ENCODE data around the gene SF3B6.

GRCh38 chr2:24017711-24018110 lies 58.4 kb downstream of the SF3B6 start:
- TF ChIP-seq CTCF (IDR thresholded peaks at IDR 0.05 in 8 of 11, conservative IDR thresholded peaks at IDR 0.05 in 3 of 11) (no peak), POLR2AphosphoS5 (IDR thresholded peaks at IDR 0.05) (no peak), POLR2A (IDR thresholded peaks at IDR 0.05) (no peak)
